Prostate gland (tissue), 2 donors: ENCODE data around the gene RNF144B. TPM values are rescaled to one million over a fixed set of nuclear protein-coding genes. Genes with fewer than 3 reads are reported as not detected.

Experiments
- DNase-seq: peaks from one replicate; pipeline ENCODE4 v3.0.0-alpha.2; 2019; ENCODE audit warnings: low spot score
- H3K27ac ChIP-seq, 2 donors: fragments of 200-600 bp; sonication (generic); 2 replicates each; pipeline ENCODE4 v1.5.1; 2017 to 2019
- H3K27me3 ChIP-seq: fragments of 200-600 bp; sonication (generic); replicated peaks from 2 replicates; pipeline ENCODE4 v1.5.1; 2019; ENCODE audit not compliant: insufficient read depth
- H3K36me3 ChIP-seq, 2 donors: fragments of 200-600 bp; sonication (generic); 1 replicate in 1 of 2; 2 replicates in 1 of 2; pipeline versions ENCODE4 v1.5.1 to v1.8.1; 2017 to 2019
- H3K4me1 ChIP-seq: fragments of 200-600 bp; sonication (generic); replicated peaks from 2 replicates; pipeline ENCODE4 v1.5.1; 2019
- H3K4me3 ChIP-seq, 2 donors: fragments of 200-600 bp; sonication (generic); 2 replicates each; pipeline ENCODE4 v1.5.1; 2017 to 2019
- H3K9me3 ChIP-seq: fragments of 200-600 bp; sonication (generic); 2 replicates; pipeline ENCODE4 v1.5.1; 2017
- POLR2A ChIP-seq: fragments of 450-650 bp; IDR thresholded peaks from one replicate; pipeline ENCODE4 v1.6.1; 2016; ENCODE audit warnings: antibody characterized with exemption, mild to moderate bottlenecking
- POLR2AphosphoS5 ChIP-seq: sonication (generic); formaldehyde crosslinking; IDR thresholded peaks from one replicate; pipeline ENCODE4 v1.6.1; 2017; ENCODE audit warnings: antibody characterized with exemption
- WGBS: methylation state at CpG from one replicate; pipeline ENCODE4 v1.1.5; 2018; 5-methylcytosine and 5-hydroxymethylcytosine counted together
- intact Hi-C: fragments of 100-400 bp; cut with DNase I; formaldehyde crosslinking; loops from one replicate; pipeline ENCODE4 v1.14.2; 2022
- total RNA-seq, 2 donors: library from RNA; depleted of rRNA; stranded (reverse); fragments of >200 nt; gene quantifications; one replicate each; pipeline ENCODE4 v1.1.0, GENCODE V29; 2016
- TF ChIP-seq, protein P1 (sequence below), 4 experiments: fragments of 200-600 bp in 2 of 4; fragments of 450-650 bp in 2 of 4; sonication (generic) in 2 of 4; IDR thresholded peaks; 1 replicate in 3 of 4; 2 replicates in 1 of 4; pipeline ENCODE4 v1.5.1; 2016 to 2019; ENCODE audit warnings: antibody characterized with exemption in 4 of 4, mild to moderate bottlenecking in 2 of 4, moderate library complexity in 2 of 4

RNF144B gene
- total RNA-seq, 2 donors from 2014 or later = 25.3 to 50.8 TPM

DNA sequence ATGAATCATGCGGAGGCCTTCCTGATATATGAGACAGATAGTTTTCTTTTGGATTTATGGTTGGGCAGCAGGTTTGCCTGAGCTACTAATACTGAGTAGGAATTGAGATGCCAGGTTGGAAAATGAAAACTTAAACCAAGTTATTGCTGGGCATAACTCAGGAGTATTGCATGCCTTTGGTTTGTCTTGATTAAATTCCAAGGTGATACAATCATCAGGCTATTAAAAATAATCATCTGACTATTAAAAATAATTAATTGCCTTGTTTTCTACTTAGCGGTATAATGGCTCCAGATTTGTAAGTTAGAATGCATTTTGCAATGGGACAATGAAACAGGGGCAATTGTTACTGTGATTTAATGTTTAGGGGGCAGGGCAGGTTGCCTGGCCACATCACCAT is 15.5 kb upstream of the RNF144B start:
- no peaks in the 10 kb centered on the region for H3K27me3 ChIP-seq
- H3K27ac ChIP-seq = no peak overlapping the region
- H3K4me3 ChIP-seq = no peak overlapping the region
- 50% methylated on average over 2 of the region's 2 CpGs for WGBS
- no peaks in the 10 kb centered on the region for H3K4me1 ChIP-seq
- intact Hi-C loops = no loop called here
- DNase-seq = no peak
- TF ChIP-seq, protein P1, sequence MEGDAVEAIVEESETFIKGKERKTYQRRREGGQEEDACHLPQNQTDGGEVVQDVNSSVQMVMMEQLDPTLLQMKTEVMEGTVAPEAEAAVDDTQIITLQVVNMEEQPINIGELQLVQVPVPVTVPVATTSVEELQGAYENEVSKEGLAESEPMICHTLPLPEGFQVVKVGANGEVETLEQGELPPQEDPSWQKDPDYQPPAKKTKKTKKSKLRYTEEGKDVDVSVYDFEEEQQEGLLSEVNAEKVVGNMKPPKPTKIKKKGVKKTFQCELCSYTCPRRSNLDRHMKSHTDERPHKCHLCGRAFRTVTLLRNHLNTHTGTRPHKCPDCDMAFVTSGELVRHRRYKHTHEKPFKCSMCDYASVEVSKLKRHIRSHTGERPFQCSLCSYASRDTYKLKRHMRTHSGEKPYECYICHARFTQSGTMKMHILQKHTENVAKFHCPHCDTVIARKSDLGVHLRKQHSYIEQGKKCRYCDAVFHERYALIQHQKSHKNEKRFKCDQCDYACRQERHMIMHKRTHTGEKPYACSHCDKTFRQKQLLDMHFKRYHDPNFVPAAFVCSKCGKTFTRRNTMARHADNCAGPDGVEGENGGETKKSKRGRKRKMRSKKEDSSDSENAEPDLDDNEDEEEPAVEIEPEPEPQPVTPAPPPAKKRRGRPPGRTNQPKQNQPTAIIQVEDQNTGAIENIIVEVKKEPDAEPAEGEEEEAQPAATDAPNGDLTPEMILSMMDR (IDR thresholded peaks at IDR 0.05) = no peak
- no peak for TF ChIP-seq POLR2AphosphoS5
- TF ChIP-seq POLR2A = no peak
- H3K36me3 ChIP-seq = no peaks in the 10 kb centered on the region
- H3K9me3 ChIP-seq = no peaks in the 10 kb centered on the region

DNA sequence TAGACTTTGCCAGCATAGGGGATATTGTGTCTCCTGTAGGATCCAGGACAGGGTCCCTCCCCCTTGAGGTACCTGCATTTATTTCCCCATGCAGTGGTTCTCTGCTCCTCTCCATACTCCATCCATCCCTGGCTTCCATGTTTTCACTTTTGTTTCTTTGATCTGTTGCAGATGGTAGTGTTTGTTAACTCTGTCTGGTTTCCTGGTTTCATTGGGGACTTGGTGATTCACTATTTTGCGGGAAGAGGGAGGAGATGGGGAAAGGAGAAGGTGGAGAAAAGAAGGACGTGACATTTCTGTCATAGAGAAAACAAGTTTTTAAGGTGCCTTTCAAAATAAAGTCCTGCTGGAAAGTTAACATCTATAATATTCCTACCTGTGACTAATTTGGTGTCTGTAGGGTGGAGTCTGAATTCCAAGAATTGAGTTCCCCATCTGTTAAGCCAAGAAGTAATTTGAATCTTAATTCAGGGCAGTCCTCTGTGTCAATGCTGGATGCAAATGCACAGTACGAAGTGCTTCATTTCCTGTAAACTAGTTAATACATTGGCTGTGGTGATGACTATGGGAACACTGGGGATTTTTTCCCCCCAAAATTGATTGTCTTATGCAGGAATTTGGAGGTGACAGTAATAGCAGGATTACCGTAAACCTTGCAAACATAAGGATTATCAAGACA is 6.9 kb upstream of the RNF144B start:
- DNase-seq = no peak
- WGBS = 74% methylated on average over 4 of the region's 4 CpGs
- Histone ChIP-seq H3K9me3 (no peaks in the 10 kb centered on the region), H3K4me1 (peaks cover 6% of the 10 kb centered on the region), H3K27ac (no peak overlapping the region), H3K4me3 (no peak overlapping the region), H3K27me3 (no peaks in the 10 kb centered on the region), H3K36me3 (no peaks in the 10 kb centered on the region)
- intact Hi-C loops = no loop called here
- TF ChIP-seq POLR2AphosphoS5 = no peak

DNA sequence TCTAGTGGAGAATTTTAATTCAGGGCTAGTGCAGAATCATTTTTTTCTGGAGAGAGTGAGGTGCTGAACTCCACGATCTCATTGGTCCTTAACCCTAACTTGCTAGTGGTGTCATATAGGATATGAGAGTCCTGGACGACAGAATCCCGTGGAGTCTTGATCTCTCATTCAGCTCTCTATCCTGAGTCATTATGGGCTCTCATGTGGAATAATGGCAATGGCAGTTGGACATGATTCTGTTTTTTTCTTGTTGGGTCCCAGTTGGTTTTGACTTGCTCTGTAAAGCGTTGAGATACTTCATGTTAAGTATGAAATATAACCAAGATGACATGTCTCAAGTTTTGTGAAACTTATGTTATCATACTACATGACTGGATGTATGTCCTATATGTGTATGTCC is 6.3 kb upstream of the RNF144B start:
- Histone ChIP-seq H3K9me3 (no peaks in the 10 kb centered on the region), H3K27me3 (no peaks in the 10 kb centered on the region), H3K36me3 (no peaks in the 10 kb centered on the region), H3K27ac (no peak overlapping the region), H3K4me1 (peaks cover 6% of the 10 kb centered on the region), H3K4me3 (no peak overlapping the region)
- 82% methylated on average over 4 of the region's 4 CpGs for WGBS
- intact Hi-C loops = no loop called here
- TF ChIP-seq POLR2AphosphoS5 = no peak
- TF ChIP-seq, protein P1 (IDR thresholded peaks at IDR 0.05) = no peak
- no peak for TF ChIP-seq POLR2A
- DNase-seq = no peak

DNA sequence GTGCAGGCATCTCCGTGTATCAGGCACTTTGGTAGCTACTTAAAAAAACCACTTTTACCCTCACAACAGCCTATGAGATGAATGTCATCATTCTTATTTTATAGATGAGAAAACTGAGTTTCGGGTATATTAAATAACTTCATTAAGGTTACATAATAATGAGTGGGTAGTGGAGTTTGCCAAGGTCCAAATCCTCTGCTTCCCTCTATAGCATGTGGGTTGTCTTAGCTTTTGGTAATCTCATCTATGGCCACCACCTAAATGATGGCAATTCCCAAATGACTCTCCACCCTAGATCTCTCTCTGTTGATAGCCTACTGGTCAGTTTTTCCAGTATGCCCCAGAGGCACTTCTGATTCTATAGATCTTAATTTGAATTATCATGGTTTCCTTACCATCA is 3.7 kb upstream of the RNF144B start:
- no peaks in the 10 kb centered on the region for H3K36me3 ChIP-seq
- peaks cover 6% of the 10 kb centered on the region for H3K4me1 ChIP-seq
- H3K4me3 ChIP-seq = no peak overlapping the region
- WGBS = 94% methylated on average over 2 of the region's 2 CpGs
- no peaks in the 10 kb centered on the region for H3K9me3 ChIP-seq
- no peaks in the 10 kb centered on the region for H3K27me3 ChIP-seq
- H3K27ac ChIP-seq = no peak overlapping the region
- no peak for TF ChIP-seq POLR2AphosphoS5
- TF ChIP-seq, protein P1 (IDR thresholded peaks at IDR 0.05) = no peak
- TF ChIP-seq POLR2A = no peak
- DNase-seq = no peak
- intact Hi-C loops = no loop called here

DNA sequence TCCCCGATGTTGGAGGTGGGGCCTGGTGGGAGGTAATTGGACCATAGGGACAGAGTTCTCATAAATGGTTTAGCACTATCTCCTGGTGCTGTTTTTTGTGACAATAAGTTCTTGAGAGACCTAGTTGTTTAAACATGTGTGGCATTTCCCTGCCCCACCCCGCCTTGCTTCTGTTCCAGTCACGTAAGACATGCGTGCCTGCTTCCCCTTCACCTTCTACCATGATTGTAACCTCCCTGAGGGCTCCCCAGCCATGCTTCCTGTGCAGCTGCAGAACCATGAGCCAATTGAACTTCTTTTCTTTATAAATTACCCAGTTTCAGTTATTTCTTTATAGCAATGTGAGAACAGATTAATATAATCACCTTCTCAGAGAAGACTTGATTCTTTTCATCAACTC is 2.5 kb upstream of the RNF144B start:
- intact Hi-C loops = no loop called here
- Histone ChIP-seq H3K36me3 (no peaks in the 10 kb centered on the region), H3K9me3 (no peaks in the 10 kb centered on the region), H3K4me1 (peaks cover 6% of the 10 kb centered on the region), H3K27me3 (no peaks in the 10 kb centered on the region), H3K4me3 (no peak overlapping the region), H3K27ac (peak overlapping the region; percentile 14 to 44)
- 71% methylated on average over 4 of the region's 4 CpGs for WGBS
- no peak for TF ChIP-seq POLR2A
- peak; percentile 2 for TF ChIP-seq POLR2AphosphoS5
- TF ChIP-seq, protein P1 (IDR thresholded peaks at IDR 0.05) = no peak
- peak; percentile 38 for DNase-seq
